ENCODE results near the gene CHRNA4. TPM values are rescaled to one million over a fixed set of nuclear protein-coding genes. Genes with fewer than 3 reads are reported as not detected.

Gene CHRNA4
- total and polyA plus RNA-seq, 9 of the 15 experiments (the other 6 are each of a cell fraction or from before 2014, with no cell fraction given) = not detected

GRCh38 chr20:63322933-63323273, 38.2 kb downstream of the CHRNA4 start:
- Histone ChIP-seq H3K4me2 (ENCODE audit: insufficient read depth, low read length) (no peak overlapping the region), H4K20me1 (replicated peaks; ENCODE audit: control insufficient read depth, insufficient read depth, low read length) (no peaks in the 10 kb centered on the region), H3K4me3 (no peak overlapping the region), H3K4me1 (replicated peaks in 1 of 2; ENCODE audit: control insufficient read depth in 2 of 2, insufficient read depth in 2 of 2, low read length in 2 of 2) (peaks cover 0 to 22% of the 10 kb centered on the region in 2 experiments; a peak in 1 of 5 replicates), H3K27me3 (ENCODE audit: control insufficient read depth in 2 of 2, insufficient read depth in 2 of 2, low read length in 2 of 2) (peaks cover 19 to 51% of the 10 kb centered on the region in 2 experiments; a peak in 4 of 5 replicates), H3K9me1 (ENCODE audit: control insufficient read depth, insufficient read depth, low read length) (no peaks in the 10 kb centered on the region), H3K79me2 (ENCODE audit: control insufficient read depth, insufficient read depth, low read length) (no peaks in the 10 kb centered on the region), H3K9me3 (replicated peaks; ENCODE audit: control insufficient read depth, insufficient read depth, low read depth, low read length) (no peaks in the 10 kb centered on the region), H2AFZ (ENCODE audit: low read depth, low read length) (no peak overlapping the region), H3K27ac (ENCODE audit: extremely low read depth, low read depth, low read length) (no peak overlapping the region), H3K9ac (ENCODE audit: insufficient read depth in 1 of 2, low read depth in 2 of 2, low read length in 2 of 2) (no peak overlapping the region), H3K36me3 (ENCODE audit: control insufficient read depth, insufficient read depth, low read length) (no peaks in the 10 kb centered on the region)
- BruUV-seq (replicated peaks) = no TSS peak
- ATAC-seq (no peak), DNase-seq (ENCODE audit: extremely low read depth in 1 of 4, low spot score in 3 of 4) (peak in 1 of 4 experiments; percentile 33), FAIRE-seq (no peak)
- TF ChIP-seq RBM15 (IDR thresholded peaks at IDR 0.05; ENCODE audit: insufficient read depth, low read length) = no peak
- no peak for TF ChIP-seq MAX (CRISPR knock-in tag; IDR thresholded peaks at IDR 0.05)
- TF ChIP-seq MCM2 (IDR thresholded peaks at IDR 0.05; ENCODE audit: low read depth) = no peak
- no peak for TF ChIP-seq FOXO4 (CRISPR knock-in tag; IDR thresholded peaks at IDR 0.05)
- no peak for TF ChIP-seq THAP12 (CRISPR knock-in tag; IDR thresholded peaks at IDR 0.05)
- no peak for TF ChIP-seq ZNF57 (CRISPR knock-in tag; IDR thresholded peaks at IDR 0.05)
- no peak for TF ChIP-seq ETV6 (IDR thresholded peaks at IDR 0.05; ENCODE audit: borderline replicate concordance in 1 of 2, low read depth in 2 of 2, low read length in 1 of 2)
- TF ChIP-seq ETV6 (CRISPR knock-in tag; IDR thresholded peaks at IDR 0.05; ENCODE audit: borderline replicate concordance) = no peak
- no peak for TF ChIP-seq NFATC3 (IDR thresholded peaks at IDR 0.05)
- in situ Hi-C loops (cut with MboI) = no loop called here
- POLR2A ChIA-PET = interaction anchor here (0.8 kb wide), 1 partner anchor 72 kb away, joined by 3 read pairs; no protein-coding TSS in a partner anchor
- CTCF ChIA-PET (ENCODE audit: low intra/inter-chr PET ratio) = no interaction called here
- WGBS (ENCODE audit: insufficient coverage, low coverage, missing lambda C conversion rate) = 1% methylated on average over 15 of the region's 15 CpGs
- intact Hi-C loops (cut with micrococcal nuclease) = no loop called here

All from K562 (cell line).